CD4-positive, alpha-beta memory T cell (primary cell): ENCODE measurements around the gene CAMSAP1. TPM values are rescaled to one million over a fixed set of nuclear protein-coding genes. Genes with fewer than 3 reads are reported as not detected.
A peak's percentile ranks its signal among the peaks of the same experiment; 100 is the strongest.

Experiments used
- CTCF ChIA-PET: fragments of 350-600 bp; sonication (Branson Sonifier 250); formaldehyde crosslinking; loops from one replicate; lab custom pipeline; 2021; ENCODE audit warnings: inconsistent platforms; ENCODE audit not compliant: partially characterized antibody; lab: Charles Lee
- POLR2A ChIA-PET: fragments of 350-600 bp; sonication (Branson Sonifier 250); formaldehyde crosslinking; loops from one replicate; lab custom pipeline; 2021; ENCODE audit not compliant: partially characterized antibody; lab: Charles Lee
- DNase-seq, 5 donors: peaks; one replicate each; pipeline versions ENCODE4 v3.0.0 to v3.0.0-alpha.2; 2020 to 2022; ENCODE audit warnings: mixed read lengths in 1 of 5
- H3K27ac ChIP-seq: one replicate; pipeline ENCODE4 v1.7.0; 2013; ENCODE audit warnings: low read depth, low read length
- H3K27me3 ChIP-seq: 2 replicates; pipeline ENCODE4 v1.7.0; 2013; ENCODE audit warnings: mild to moderate bottlenecking, low read length, moderate library complexity; ENCODE audit not compliant: insufficient read depth
- H3K36me3 ChIP-seq: 2 replicates; pipeline ENCODE4 v1.7.0; 2013; ENCODE audit warnings: mild to moderate bottlenecking, low read length, moderate library complexity; ENCODE audit not compliant: insufficient read depth
- H3K4me1 ChIP-seq: 2 replicates; pipeline ENCODE4 v1.7.0; 2013; ENCODE audit warnings: mild to moderate bottlenecking, low read length, moderate library complexity; ENCODE audit not compliant: insufficient read depth
- H3K4me3 ChIP-seq, 2 donors: one replicate each; pipeline ENCODE4 v1.7.0; 2013; ENCODE audit warnings: low read length in 2 of 2, mild to moderate bottlenecking in 1 of 2
- H3K9me3 ChIP-seq, 2 donors: one replicate each; pipeline ENCODE4 v1.7.0; 2013; ENCODE audit warnings: low read length in 2 of 2, control low read depth in 1 of 2; ENCODE audit not compliant: control insufficient read depth in 1 of 2
- H3K27ac Mint-ChIP-seq, 7 donors: one replicate each; pipeline ENCODE4 v1.8.0; 2020 to 2021; ENCODE audit warnings: mixed read lengths in 7 of 7, mild to moderate bottlenecking in 6 of 7, inconsistent platforms in 3 of 7, moderate library complexity in 3 of 7
- H3K27me3 Mint-ChIP-seq, 2 donors: one replicate each; pipeline ENCODE4 v1.8.0; 2020 to 2021; ENCODE audit warnings: mixed read lengths in 2 of 2
- H3K36me3 Mint-ChIP-seq, 2 donors: one replicate each; pipeline ENCODE4 v1.8.0; 2020 to 2021; ENCODE audit warnings: mixed read lengths in 2 of 2, inconsistent platforms in 1 of 2, mild to moderate bottlenecking in 1 of 2
- H3K4me1 Mint-ChIP-seq, 4 donors: one replicate each; pipeline ENCODE4 v1.8.0; 2020 to 2021; ENCODE audit warnings: mixed read lengths in 4 of 4, mild to moderate bottlenecking in 1 of 4
- H3K4me3 Mint-ChIP-seq, 8 donors: one replicate each; pipeline ENCODE4 v1.8.0; 2020 to 2021; ENCODE audit warnings: mixed read lengths in 8 of 8, mild to moderate bottlenecking in 7 of 8, moderate library complexity in 6 of 8, inconsistent platforms in 3 of 8
- H3K9me3 Mint-ChIP-seq, 8 donors: one replicate each; pipeline ENCODE4 v1.8.0; 2020 to 2021; ENCODE audit warnings: mixed read lengths in 8 of 8, mild to moderate bottlenecking in 5 of 8, inconsistent platforms in 3 of 8, moderate library complexity in 1 of 8
- intact Hi-C: fragments of 100-400 bp; cut with micrococcal nuclease; formaldehyde crosslinking; loops from one replicate; pipeline ENCODE4 v1.15.1; 2023
- polyA plus RNA-seq, 2 donors: library from polyadenylated mRNA; unstranded; fragments of 300-500 nt; fragmentation: Illumina TruSeq; gene quantifications; one replicate each; pipeline ENCODE4 v1.2.3, GENCODE V29; 2021
- total RNA-seq, 2 experiments: library from RNA; stranded (reverse); gene quantifications; one replicate each; pipeline ENCODE4 v1.2.3, GENCODE V29; 2021

CAMSAP1 gene
- total and polyA plus RNA-seq, 4 experiments from 2014 or later = 0.76 to 51.7 (median 22.5) TPM

GRCh38 chr9:135840539-135840938 is 66.8 kb downstream of the CAMSAP1 start:
- H3K27ac Mint-ChIP-seq = peak overlapping the region in 1 of 7 donors; percentile 65

GRCh38 chr9:135840107-135840506 is 67.2 kb downstream of the CAMSAP1 start:
- no peak for DNase-seq
- Histone ChIP-seq H3K9me3 (no peaks in the 10 kb centered on the region), H3K27me3 (no peaks in the 10 kb centered on the region), H3K4me1 (peaks cover 7% of the 10 kb centered on the region), H3K27ac (no peak overlapping the region), H3K4me3 (no peak overlapping the region), H3K36me3 (no peaks in the 10 kb centered on the region)
- peak overlapping the region in 1 of 7 donors; percentile 65 for H3K27ac Mint-ChIP-seq
- CTCF ChIA-PET = no interaction called here
- peaks cover 0 to 15% (median 8%) of the 10 kb centered on the region in 8 donors for H3K9me3 Mint-ChIP-seq
- H3K4me1 Mint-ChIP-seq = peaks cover 9 to 18% (median 17%) of the 10 kb centered on the region in 4 donors
- intact Hi-C loops = no loop called here
- no peak overlapping the region for H3K4me3 Mint-ChIP-seq
- POLR2A ChIA-PET = no interaction called here
- H3K27me3 Mint-ChIP-seq = no peaks in the 10 kb centered on the region
- H3K36me3 Mint-ChIP-seq = peaks cover 26 to 29% of the 10 kb centered on the region in 2 donors

More at GRCh38 chr9:135840539-135840938, 66.8 kb downstream of the CAMSAP1 start:
- peaks cover 7% of the 10 kb centered on the region for H3K4me1 ChIP-seq
- H3K4me3 ChIP-seq = no peak overlapping the region
- H3K36me3 ChIP-seq = no peaks in the 10 kb centered on the region
- peaks cover 12 to 20% (median 17%) of the 10 kb centered on the region in 4 donors for H3K4me1 Mint-ChIP-seq
- no peaks in the 10 kb centered on the region for H3K27me3 Mint-ChIP-seq
- intact Hi-C loops = no loop called here
- POLR2A ChIA-PET = no interaction called here
- DNase-seq = no peak
- peaks cover 0 to 15% (median 9%) of the 10 kb centered on the region in 8 donors for H3K9me3 Mint-ChIP-seq
- no peaks in the 10 kb centered on the region for H3K9me3 ChIP-seq
- no peaks in the 10 kb centered on the region for H3K27me3 ChIP-seq
- H3K36me3 Mint-ChIP-seq = peaks cover 30% of the 10 kb centered on the region in 2 donors
- CTCF ChIA-PET = no interaction called here
- H3K27ac ChIP-seq = no peak overlapping the region
- H3K4me3 Mint-ChIP-seq = no peak overlapping the region

- H3K27ac ChIP-seq = no peak overlapping the region
- H3K4me1 Mint-ChIP-seq = peaks cover 10 to 18% (median 17%) of the 10 kb centered on the region in 4 donors
- H3K9me3 ChIP-seq = no peaks in the 10 kb centered on the region
- no peak overlapping the region for H3K4me3 ChIP-seq
- no peak overlapping the region for H3K4me3 Mint-ChIP-seq
- ChIA-PET POLR2A (no interaction called here), CTCF (no interaction called here)
- H3K27ac Mint-ChIP-seq = no peak overlapping the region
- no peaks in the 10 kb centered on the region for H3K27me3 Mint-ChIP-seq
- peaks cover 21 to 26% of the 10 kb centered on the region in 2 donors for H3K36me3 Mint-ChIP-seq
- H3K9me3 Mint-ChIP-seq = peaks cover 0 to 13% (median 6%) of the 10 kb centered on the region in 8 donors
- no peak for DNase-seq
- no peaks in the 10 kb centered on the region for H3K36me3 ChIP-seq
- H3K4me1 ChIP-seq = peaks cover 7% of the 10 kb centered on the region
- no peaks in the 10 kb centered on the region for H3K27me3 ChIP-seq
- intact Hi-C loops = no loop called here
These were observed 67.8 kb downstream of the CAMSAP1 start for GRCh38 chr9:135839516-135839915.

GRCh38 chr9:135835131-135835530 is 72.2 kb downstream of the CAMSAP1 start:
- no peak overlapping the region for H3K27ac Mint-ChIP-seq
- Histone ChIP-seq H3K27me3 (no peaks in the 10 kb centered on the region), H3K9me3 (no peaks in the 10 kb centered on the region), H3K4me3 (no peak overlapping the region), H3K27ac (no peak overlapping the region), H3K36me3 (no peaks in the 10 kb centered on the region), H3K4me1 (no peaks in the 10 kb centered on the region)
- H3K9me3 Mint-ChIP-seq = peaks cover 0 to 4% (median 0%) of the 10 kb centered on the region in 8 donors
- DNase-seq = no peak
- intact Hi-C loops = no loop called here
- H3K36me3 Mint-ChIP-seq = peaks cover 20 to 25% of the 10 kb centered on the region in 2 donors
- H3K27me3 Mint-ChIP-seq = no peaks in the 10 kb centered on the region
- ChIA-PET CTCF (no interaction called here), POLR2A (no interaction called here)
- peaks cover 8 to 18% (median 12%) of the 10 kb centered on the region in 4 donors for H3K4me1 Mint-ChIP-seq
- no peak overlapping the region for H3K4me3 Mint-ChIP-seq

GRCh38 chr9:135833864-135834263 is 73.5 kb downstream of the CAMSAP1 start:
- H3K27me3 Mint-ChIP-seq = no peaks in the 10 kb centered on the region
- Histone ChIP-seq H3K36me3 (no peaks in the 10 kb centered on the region), H3K27me3 (no peaks in the 10 kb centered on the region), H3K4me3 (no peak overlapping the region), H3K9me3 (peaks cover 0 to 1% of the 10 kb centered on the region in 2 donors), H3K27ac (no peak overlapping the region), H3K4me1 (no peaks in the 10 kb centered on the region)
- H3K9me3 Mint-ChIP-seq = peaks cover 0 to 8% (median under 1%) of the 10 kb centered on the region in 8 donors
- DNase-seq = no peak
- peaks cover 7 to 19% (median 12%) of the 10 kb centered on the region in 4 donors for H3K4me1 Mint-ChIP-seq
- peaks cover 25 to 35% of the 10 kb centered on the region in 2 donors for H3K36me3 Mint-ChIP-seq
- POLR2A ChIA-PET = no interaction called here
- H3K4me3 Mint-ChIP-seq = no peak overlapping the region
- no peak overlapping the region for H3K27ac Mint-ChIP-seq
- intact Hi-C loops = no loop called here
- CTCF ChIA-PET = no interaction called here

- H3K9me3 ChIP-seq = peaks cover 0 to 5% of the 10 kb centered on the region in 2 donors
- H3K4me3 ChIP-seq = no peak overlapping the region
- no peak overlapping the region for H3K27ac ChIP-seq
- Mint-ChIP-seq H3K27ac (peak overlapping the region in 2 of 7 donors; percentile 1 to 4), H3K9me3 (peaks cover 0 to 17% (median 6%) of the 10 kb centered on the region in 8 donors), H3K4me3 (no peak overlapping the region), H3K27me3 (no peaks in the 10 kb centered on the region), H3K4me1 (peaks cover 7 to 23% (median 12%) of the 10 kb centered on the region in 4 donors), H3K36me3 (peaks cover 50 to 60% of the 10 kb centered on the region in 2 donors)
- intact Hi-C loops = no loop called here
- H3K36me3 ChIP-seq = no peaks in the 10 kb centered on the region
- H3K4me1 ChIP-seq = no peaks in the 10 kb centered on the region
- DNase-seq = no peak
- CTCF ChIA-PET = no interaction called here
- H3K27me3 ChIP-seq = no peaks in the 10 kb centered on the region
- POLR2A ChIA-PET = no interaction called here
These were observed 76.8 kb downstream of the CAMSAP1 start for GRCh38 chr9:135830496-135830895.

GRCh38 chr9:135828656-135829055 is 78.7 kb downstream of the CAMSAP1 start:
- H3K27ac ChIP-seq = no peak overlapping the region
- no peaks in the 10 kb centered on the region for H3K27me3 Mint-ChIP-seq
- intact Hi-C loops = no loop called here
- no peaks in the 10 kb centered on the region for H3K27me3 ChIP-seq
- CTCF ChIA-PET = no interaction called here
- H3K36me3 ChIP-seq = peaks cover 5% of the 10 kb centered on the region
- peaks cover 7 to 18% (median 11%) of the 10 kb centered on the region in 4 donors for H3K4me1 Mint-ChIP-seq
- POLR2A ChIA-PET = no interaction called here
- H3K4me1 ChIP-seq = no peaks in the 10 kb centered on the region
- no peak for DNase-seq
- peaks cover 0 to 17% (median 6%) of the 10 kb centered on the region in 8 donors for H3K9me3 Mint-ChIP-seq
- H3K36me3 Mint-ChIP-seq = peaks cover 56 to 61% of the 10 kb centered on the region in 2 donors
- no peak overlapping the region for H3K27ac Mint-ChIP-seq
- peaks cover 0 to 5% of the 10 kb centered on the region in 2 donors for H3K9me3 ChIP-seq
- no peak overlapping the region for H3K4me3 ChIP-seq
- no peak overlapping the region for H3K4me3 Mint-ChIP-seq
